ENCODE results near the gene ACTN4.

Gene ACTN4

DNA sequence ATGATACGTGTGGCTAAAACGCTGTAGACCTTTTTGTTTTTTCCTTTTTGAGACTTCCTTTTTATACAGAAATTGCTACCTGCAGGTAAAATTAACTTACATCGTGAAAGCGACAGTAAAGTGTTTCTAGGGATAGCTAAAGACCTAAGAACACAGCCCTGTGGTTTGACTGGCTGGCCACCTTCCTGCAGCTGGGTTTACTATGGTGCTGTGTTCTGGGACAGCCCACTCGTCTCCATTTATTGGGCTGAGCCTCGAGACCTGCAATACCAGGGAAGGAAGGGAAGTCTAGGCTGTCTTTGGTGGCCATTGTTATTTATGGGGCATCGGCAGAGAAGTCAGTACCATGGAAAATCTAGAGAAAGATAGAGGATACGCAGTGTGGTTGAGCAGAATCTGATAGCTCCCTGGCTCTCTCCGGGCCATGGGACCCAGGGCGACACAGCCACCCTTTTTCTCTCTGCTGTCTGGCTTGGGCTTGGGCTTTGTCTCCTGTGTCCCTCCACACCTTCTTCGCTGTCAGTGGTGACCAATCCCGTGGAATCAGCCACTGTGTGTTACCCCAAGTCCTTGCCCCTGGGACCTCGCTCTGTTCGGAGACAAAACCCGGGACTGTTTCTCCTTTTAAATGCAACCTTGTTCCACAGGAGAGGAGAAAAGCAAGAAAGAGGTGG lies 30.9 kb downstream of the ACTN4 start:
- no peak for DNase-seq (ENCODE audit: low read depth in 3 of 3)

DNA sequence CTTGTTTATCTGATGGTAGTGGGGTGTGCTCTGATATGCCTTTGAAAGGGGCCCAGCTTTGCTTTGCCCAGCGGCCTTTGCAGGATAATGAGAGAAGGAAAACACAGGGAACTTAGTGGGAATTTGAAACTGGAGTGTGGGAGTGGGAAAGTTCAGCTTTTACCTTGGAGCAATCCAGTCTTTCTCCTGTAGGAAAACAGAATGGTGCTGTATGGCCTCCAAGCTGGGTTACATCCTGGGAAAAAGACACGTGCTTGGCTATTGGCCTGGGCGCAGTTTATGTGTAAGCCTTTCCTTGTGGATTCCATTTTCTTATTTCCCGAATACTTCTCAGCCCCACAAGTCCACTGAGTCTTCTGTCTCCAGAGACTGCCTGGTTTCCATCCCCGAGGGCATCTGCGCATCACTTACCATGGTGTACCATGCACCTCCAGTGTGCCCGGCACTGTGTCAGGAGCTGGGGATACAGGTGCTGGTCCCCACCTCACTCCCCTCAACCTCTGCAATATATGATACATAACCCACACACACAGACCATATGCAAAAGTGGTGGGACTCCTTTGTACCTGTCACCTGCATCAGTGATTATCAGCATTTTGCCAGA lies 31.5 kb downstream of the ACTN4 start:
- DNase-seq (ENCODE audit: low read depth in 3 of 3): no peak

DNA sequence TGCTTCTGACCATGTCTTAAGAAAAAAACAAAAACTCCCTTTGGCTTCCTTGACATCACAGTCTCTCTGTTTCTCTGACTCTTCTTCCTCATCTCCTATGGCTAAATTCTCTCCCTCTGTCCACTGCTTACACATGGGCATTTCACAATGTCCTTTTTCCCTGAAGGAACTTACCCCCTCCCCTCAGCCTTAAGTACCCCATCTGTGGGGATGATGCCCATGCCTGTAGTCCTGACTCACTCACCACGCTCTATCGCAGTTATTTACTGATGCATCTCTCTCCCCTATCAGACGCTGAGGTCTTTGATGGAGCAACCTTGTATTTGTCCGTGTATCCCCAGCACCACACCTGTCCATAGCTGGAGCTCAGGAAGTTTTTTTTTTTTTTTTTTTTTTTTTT lies 32.4 kb downstream of the ACTN4 start:
- no peak for DNase-seq (ENCODE audit: low read depth in 3 of 3)

DNA sequence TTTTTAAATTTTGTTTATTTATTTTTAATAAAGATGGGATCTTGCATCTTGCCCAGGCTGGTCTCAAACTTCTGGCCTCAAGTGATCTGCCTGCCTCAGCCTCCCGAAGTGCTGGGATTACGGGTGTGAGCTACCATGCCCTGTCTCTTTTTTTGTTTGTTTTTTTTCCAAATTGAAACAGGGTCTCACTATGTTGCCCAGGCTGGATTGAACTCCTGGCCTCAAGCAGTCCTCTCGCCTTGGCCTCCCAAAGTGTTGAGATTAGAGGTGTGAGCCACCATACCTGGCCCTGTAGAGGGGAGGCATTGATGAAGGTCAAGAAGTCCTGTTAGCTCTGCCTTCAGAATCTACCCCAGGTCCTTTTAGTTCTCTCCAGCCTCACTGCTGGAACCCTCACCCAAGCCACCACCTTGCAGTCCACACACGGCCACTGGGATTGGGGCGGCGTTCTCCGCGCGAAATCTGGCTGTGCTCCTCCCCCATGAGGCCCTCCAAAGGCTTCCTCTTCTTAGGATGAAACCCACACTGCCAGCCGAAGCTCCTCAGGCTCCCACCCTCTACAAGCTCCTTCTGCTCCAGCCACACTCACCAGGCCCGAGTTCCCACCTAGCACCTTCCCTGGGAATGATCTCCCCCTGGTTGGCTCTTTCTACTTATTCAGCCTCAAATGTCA lies 34.9 kb downstream of the ACTN4 start:
- DNase-seq (ENCODE audit: low read depth in 3 of 3): no peak

DNA sequence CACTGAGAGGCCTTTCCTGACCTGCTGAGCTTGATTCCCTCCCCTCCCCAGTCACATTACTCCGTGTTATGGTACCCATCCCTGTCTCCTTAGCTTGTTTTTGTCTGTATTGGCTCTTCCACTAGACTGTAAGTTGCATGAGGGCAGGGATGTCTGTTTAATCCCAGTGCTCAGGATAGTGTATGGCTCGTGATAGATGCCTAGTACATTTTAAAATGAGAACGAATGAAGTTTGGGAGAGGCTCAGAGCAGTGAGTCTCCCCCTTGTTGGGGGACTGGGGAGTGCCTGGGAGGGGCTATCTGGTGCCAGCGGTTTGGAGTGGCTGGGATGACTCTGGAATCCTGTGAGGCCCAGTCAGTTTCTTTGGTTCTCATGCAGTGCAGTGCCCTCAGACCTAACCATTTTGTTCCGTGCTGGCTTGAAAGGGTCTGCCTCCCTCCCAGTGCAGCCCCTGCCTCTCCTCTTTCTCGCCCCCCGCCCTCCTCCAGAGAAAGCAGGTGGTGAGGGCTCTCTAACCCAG lies 35.5 kb downstream of the ACTN4 start:
- DNase-seq (ENCODE audit: low read depth in 3 of 3): no peak

DNA sequence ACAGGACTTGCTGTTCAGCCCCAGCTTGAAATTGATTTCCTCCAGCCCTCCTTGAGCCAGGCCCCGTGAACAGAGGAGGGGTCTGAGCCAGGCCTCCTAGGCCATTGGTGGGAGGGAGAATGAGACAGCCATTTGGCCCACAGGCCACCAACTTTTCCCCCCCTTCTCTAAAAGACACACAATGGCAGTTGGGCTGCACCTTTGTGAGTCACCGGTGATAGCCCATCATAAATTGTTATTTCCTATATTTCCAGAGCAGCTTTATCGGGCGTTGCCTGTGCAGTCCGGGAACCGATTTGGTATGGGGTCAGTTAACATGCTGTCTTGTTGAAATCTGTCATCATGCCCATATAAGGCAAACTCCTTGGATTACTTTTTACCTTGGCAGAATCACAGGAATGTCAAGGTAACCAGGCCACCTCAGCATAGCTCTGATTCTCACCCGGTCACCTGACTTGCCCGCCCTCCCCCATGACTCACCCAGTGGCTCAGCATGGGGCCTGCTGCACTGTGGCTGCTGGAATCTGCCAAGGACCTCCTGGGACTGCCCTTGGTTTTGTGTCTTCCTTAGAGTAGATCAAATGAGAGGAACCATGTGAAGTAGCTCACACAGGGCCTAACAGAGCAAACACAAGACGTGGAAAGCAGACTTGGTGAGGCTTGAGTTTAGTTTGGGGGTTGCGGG lies 36.1 kb downstream of the ACTN4 start:
- DNase-seq (ENCODE audit: low read depth in 3 of 3): no peak

DNA sequence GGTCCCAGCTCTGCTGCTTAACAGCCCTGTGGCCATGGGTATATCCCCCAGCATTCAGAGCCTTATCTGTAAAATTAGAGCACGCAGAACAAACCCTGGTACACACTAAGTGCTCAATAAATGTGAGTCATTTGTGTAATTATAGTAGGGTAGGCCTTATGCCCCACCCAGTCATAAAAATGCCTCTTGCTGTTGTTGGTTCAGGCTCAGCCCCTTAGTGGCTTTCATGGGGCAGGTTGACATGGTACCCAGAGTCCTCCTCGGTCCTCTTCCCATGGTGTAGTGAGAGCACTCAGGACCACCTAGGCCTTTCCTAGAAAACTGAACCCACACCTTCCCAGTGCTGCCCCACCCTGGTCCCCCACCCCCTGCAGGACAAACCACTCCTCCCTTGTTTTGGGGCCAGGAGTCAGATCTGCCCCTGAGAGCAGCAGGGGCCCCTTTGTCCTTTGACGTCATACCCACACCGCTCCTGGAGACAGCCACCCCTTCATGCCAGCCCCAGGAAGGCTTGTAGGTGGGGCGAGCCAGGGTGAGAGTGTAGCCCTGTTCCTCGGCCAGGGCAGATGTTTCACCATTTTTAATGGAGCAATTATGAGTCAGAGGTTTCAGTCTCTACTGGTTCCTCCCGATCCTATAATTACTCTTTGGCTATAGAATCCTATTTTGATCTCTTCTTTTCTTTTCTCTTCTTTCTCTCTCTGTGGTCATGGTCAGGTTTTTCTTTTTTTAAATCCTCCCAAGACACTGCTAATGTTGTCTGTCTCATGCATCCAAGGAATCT lies 36.8 kb downstream of the ACTN4 start:
- DNase-seq (ENCODE audit: low read depth in 3 of 3): no peak

DNA sequence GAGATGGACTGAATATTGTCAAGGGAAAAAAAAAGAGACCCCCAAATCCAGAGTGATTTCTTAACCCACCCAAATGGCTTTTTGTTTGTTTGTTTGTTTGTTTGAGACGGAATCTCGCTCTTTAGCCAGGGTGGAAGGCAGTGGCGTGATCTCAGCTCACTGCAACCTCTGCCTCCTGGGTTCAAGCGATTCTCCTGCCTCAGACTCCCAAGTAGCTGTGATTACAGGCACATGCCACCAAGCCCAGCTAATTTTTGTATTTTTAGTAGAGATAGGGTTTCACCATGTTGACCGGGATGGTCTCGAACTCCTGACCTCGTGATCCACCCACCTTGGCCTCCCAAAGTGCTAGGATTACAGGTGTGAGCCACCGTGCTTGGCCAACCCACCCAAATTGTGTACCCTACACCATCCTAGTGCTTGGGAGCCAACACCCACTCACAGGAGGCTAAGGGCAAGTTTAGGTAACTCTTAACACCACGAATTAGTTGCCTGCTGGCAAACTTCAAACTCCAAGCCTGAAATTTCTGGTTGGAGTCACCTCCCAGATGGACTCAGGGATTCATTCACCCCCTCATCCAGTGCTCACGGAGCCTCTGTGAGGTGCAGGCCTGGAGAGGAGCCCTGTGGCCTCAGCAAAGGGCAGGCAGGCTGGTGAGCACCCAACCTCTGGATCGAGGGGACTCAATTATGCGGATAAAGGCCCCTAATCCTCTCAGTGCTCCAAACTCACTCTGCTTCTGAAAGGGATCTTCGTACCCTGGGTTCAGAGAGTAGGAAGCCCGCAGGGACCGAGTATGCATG lies 37.6 kb downstream of the ACTN4 start:
- no peak for DNase-seq (ENCODE audit: low read depth in 3 of 3)

DNA sequence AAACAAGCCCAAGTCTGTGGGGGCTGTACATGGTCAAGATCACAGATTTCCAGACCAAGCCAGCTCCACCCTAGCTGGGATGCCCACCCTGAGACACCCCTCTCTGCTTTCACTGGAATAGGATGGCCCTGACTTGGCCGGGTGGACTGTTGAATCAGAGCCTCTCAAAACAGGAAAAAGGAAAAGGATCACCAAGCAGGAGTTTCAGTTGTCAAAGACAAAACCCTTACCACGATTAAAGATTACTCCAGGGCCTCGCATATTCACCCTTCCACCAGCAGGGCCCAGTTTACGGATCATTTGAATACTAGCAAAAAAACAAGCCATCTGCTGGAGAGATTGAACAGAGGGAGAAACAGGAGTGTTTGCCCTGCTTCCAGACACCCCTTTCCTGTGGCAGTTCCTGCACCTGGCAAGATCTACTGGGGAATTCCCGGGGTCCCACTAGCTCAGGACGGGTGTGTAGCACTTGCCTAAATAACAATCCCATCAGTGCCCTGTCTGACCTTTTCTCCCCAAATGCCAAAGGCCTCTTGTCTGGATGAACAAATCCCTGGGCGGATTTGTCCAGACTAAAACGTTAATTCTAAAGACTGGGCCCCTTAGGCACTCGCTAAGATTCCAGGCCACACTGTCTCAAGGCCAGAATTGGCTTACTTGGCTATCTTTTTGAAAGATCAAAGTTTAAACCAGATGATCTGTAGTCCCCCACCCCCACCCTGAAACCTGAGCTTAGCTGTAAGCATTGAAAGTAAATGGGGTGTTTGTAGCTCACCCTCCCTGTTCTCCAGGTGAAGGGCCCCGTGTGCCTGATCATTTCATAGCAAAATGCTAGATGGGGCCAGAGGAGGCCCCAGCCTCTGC lies 38.4 kb downstream of the ACTN4 start:
- DNase-seq (ENCODE audit: low read depth in 3 of 3): no peak

DNA sequence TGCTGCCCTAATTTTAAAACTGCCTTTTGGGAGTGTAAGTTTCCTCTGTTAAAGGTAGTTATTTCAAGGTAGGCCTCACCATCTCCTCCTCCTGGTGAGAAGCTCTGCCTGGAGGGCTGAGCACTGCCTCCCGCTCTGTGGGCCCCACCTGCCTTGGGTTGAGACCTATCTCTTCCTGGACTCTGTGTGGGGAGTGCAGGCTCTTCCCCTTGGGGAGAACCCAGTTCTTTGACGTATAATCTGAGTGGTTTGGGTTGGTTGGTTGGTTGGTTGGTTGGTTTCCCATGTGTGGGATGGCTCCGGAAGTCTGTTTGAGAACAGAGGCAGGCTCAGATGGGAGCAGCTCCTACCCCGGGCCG lies 39.1 kb downstream of the ACTN4 start:
- no peak for DNase-seq (ENCODE audit: low read depth in 3 of 3)

DNA sequence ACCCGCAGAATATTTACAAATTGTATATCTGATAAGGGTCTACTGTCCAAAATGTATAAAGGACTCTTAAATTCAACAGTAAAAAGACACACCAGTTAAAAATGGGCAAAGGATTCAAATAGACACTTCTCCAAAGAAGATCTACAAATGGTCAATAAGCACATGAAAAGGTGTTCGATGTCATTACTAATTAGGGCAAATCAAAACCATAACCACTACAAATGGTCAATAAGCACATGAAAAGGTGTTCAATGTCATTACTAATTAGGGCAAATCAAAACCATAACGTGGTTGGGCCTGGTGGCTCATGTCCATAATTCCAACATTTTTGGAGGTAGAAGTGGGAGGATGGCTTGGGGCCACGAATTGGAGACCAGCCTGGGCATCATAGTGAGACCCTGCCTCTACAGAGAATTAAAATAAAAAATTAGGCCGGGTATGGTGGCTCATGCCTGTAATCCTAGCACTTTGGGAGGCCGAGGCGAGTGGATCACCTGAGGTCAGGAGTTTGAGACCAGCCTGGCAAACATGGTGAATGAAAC lies 40.5 kb downstream of the ACTN4 start:
- DNase-seq (ENCODE audit: low read depth in 3 of 3): no peak

DNA sequence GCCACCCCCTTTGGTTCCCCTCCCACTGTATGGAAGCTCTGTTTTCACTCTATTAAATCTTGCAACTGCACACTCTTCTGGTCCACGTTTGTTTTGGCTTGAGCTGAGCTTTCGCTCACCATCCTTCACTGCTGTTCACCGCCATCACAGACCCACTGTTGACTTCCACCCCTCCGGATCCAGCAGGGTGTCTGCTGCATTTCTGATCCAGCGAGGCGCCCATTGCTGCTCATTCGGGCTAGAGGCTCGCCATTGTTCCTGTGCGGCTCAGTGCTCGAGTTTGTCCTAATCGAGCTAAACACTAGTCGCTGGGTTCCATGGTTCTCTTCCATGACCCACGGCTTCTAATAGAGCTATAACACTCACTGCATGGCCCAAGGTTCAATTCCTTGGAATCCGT lies 42.7 kb downstream of the ACTN4 start:
- DNase-seq (ENCODE audit: low read depth in 3 of 3): no peak

DNA sequence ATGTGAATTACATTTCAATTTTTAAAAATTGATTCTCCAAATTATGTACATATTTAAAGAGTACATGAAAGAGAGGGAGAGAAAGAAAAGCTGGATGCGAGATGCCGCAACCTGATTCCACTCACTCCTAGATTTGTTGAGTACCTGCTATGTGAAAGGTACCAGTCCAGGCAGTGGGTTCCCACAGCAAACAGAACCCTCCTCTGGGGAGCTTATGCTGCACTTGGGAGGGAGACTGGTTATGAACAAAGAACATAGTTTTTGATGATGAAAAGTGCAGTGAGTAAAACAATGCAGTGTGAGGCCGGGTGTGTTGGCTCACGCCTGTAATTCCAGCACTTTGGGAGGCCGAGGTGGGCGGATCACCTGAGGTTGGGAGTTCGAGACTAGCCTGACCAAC lies 43.4 kb downstream of the ACTN4 start:
- DNase-seq (ENCODE audit: low read depth in 3 of 3): no peak

DNA sequence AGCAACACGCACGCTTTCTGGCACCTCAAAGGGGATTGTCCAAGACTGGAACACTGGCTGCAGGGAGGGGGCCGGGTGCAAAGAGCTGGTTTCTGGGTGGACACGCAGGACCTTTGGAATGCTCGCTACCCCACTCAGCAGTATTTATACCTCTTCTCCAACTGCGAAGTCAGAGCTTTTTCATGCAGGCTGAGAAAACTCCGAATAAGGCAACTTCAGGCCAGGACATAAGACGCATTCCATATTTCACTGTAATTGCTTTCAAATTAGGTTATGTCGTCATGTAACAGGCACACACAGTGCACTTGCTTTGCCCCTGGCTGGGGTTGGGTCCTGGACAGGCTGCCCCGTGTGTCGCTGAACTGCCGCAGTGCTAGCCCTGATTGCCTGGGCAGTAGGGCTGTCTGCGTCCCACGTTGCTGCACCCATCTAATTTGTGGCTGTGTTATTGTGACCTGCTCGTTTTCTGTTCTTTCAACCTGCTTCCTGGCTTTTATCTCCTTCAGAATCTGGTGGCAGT lies 44.5 kb downstream of the ACTN4 start:
- DNase-seq (ENCODE audit: low read depth in 3 of 3): no peak

DNA sequence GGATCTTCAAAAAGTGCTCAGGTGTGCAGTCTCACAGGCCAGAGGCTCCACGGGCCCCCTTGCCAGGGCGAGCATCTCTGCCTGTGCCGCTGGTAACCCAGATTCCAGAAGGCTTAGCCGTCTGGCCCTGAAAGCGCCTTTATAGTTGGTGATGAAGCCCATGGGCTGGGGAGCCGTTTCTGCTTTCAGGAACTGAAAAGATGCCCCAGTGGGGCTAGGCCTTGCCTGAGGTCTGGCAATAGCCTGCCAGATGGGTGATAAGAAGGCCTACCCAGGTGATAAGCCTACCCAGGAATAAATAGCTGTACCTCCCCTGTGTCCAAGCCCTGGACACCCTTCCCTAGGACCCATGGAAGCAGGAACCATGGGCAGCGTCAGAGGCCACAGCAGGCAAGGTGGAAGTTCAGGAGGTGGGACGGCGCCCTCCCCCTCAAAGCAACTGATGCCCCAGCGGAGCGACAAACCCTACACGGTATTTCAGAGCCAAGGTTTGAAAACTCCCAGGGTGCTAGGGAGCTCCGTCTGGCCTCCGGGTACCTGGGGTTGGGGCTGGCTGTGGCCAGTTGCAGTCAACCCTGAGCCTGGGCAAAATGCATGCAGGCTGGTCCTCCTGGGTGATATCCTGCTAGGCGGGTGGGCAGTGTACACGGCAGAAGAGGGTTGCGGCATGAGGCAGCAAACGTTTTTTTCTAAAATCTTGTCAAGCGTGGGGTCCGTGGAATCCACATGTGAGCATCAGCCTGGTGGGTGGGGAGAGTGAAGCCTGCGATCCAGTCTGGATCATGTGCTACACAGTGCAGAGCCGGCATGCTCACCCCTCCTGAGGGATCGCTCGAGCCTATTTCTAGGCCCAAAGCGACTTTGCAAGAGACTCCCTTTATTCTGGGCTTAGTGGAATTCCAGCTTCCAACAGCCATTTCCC lies 45.3 kb downstream of the ACTN4 start:
- no peak for DNase-seq (ENCODE audit: low read depth in 3 of 3)

DNA sequence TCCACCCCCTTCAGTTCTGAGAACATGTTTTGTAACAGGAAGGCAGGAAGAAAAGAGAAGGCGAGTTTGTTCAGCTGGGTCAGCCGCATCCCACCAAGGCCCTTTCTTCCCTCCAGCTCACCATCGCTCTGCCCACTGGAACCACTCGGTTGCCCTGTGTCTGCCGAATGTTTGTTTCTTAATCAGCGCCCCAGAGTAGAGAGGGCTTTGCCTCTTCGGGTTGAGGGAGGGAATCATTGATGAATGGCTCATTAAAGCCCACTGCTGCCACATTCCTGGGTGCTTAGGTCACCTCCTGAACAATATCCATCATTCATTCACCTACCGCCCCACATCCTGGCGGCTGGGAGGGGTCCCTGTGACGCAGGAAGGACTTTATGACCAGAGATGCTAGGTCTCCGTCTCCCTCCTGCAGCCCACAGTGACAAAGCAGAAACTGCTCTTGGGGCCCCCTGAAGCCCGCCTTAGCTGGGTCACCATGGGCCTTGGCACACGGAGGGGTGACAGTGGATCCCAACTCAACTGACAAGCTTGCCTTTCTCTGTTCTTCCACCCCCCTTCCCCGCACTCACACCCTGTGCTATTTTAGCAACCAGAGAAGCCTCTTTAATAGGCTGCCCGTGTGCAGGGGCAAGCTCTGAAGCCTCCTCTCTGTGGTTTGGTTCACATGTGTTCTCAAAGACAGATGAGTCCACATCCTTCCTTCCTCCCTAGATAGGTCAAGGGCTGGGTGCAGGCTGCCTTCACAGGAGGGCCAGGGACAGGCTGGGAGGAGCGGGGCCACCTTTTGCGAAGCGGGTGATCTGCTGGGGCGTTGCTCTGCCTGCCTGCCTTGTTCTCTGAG lies 46.2 kb downstream of the ACTN4 start:
- DNase-seq (ENCODE audit: low read depth in 3 of 3): no peak

DNA sequence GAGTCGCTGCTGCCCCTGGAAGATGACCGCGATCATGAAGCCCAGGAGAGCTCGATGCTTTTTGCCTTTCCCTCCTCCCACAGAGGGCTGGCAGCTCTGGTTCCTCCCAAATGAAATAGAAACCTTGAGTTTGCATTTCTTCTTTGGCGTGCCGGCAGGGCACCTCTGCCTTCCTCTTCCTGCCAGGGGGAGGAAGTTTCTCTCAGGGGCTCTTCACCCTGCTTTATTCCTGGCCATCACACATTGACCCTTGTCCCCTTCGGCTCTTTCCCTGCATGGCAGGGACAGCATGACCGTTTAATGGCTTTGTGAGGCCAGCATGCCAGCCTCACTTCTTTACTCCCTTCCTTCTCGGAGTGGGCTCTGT lies 47.9 kb downstream of the ACTN4 start:
- no peak for DNase-seq (ENCODE audit: low read depth in 3 of 3)
